Measurements from ENCODE around the gene WWC2.

DNA sequence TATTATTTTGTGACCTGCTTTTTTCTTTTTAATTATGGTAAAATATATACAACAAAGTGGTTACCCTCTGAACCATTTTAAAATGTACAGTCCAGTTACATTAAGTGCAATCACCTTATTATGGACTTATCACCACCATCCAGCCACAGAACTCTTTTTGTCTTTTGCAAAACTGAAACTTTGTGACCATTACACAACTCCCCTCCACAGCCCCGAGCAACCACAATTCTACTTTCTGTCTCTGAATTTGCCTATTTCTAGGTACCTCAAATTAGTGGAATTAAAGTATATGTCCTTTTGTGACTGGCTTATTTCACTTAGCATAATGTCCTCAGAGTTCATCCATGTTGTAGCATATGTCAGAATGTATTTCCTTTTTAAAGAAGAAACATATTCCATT is 39.3 kb upstream of the WWC2 start:
- TF ChIP-seq GATA2 (IDR thresholded peaks at IDR 0.05; ENCODE audit: low read depth, low read length): no peak
- TF ChIP-seq GATA3 (IDR thresholded peaks at IDR 0.05; ENCODE audit: low read depth, low read length): no peak
